Mucosa of rectum (tissue), 2 donors: ENCODE data around the gene CSF3R.
"Not testable (repeated sequence)": the region's sequence is repeated elsewhere in the genome, so short reads cannot be mapped to it uniquely, and the experiment has no call there.

Experiments used
- H3K27ac ChIP-seq, 2 donors: one replicate each; pipeline ENCODE4 v1.7.0; 2013; ENCODE audit warnings: inconsistent platforms in 2 of 2, low read depth in 2 of 2, low read length in 2 of 2
- H3K27me3 ChIP-seq, 2 donors: one replicate each; pipeline ENCODE4 v1.7.0; 2013; ENCODE audit warnings: low read length in 2 of 2; ENCODE audit not compliant: control insufficient read depth in 2 of 2, insufficient read depth in 2 of 2
- H3K36me3 ChIP-seq, 2 donors: one replicate each; pipeline ENCODE4 v1.7.0; 2013; ENCODE audit warnings: low read length in 2 of 2; ENCODE audit not compliant: control insufficient read depth in 2 of 2, insufficient read depth in 2 of 2
- H3K4me1 ChIP-seq, 2 donors: one replicate each; pipeline ENCODE4 v1.7.0; 2013; ENCODE audit warnings: low read length in 2 of 2, mild to moderate bottlenecking in 1 of 2; ENCODE audit not compliant: control insufficient read depth in 2 of 2, insufficient read depth in 2 of 2
- H3K4me3 ChIP-seq, 2 donors: one replicate each; pipeline ENCODE4 v1.7.0; 2013; ENCODE audit warnings: low read length in 2 of 2
- H3K9ac ChIP-seq, 2 donors: one replicate each; pipeline ENCODE4 v1.7.0; 2013; ENCODE audit warnings: low read length in 2 of 2, low read depth in 1 of 2, mild to moderate bottlenecking in 1 of 2
- H3K9me3 ChIP-seq, 2 donors: one replicate each; pipeline ENCODE4 v1.7.0; 2013; ENCODE audit warnings: low read length in 2 of 2; ENCODE audit not compliant: control insufficient read depth in 2 of 2
- donor health status: healthy.
- donor health status: Normal muscosa, but diverticular disease.

The CSF3R gene

DNA sequence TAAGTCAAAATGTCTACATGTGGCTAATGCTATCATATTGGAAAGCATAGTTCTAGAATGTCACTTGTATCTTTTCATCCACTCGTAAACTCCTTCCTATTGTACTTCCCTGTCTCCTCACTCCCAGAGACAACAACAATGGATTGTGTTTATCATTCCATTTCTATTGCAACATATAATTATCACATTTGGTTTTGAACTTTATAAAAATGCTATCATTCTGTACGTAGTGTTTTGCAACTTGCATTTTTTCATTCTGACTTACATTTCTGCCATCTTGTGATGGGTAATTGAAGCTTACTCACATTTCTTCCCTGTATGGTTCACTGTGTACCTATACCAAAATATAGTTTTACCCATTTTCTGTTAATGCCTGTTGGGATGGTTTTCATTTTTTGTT is 14.5 kb upstream of the CSF3R start:
- no peaks in the 10 kb centered on the region for H3K4me1 ChIP-seq

GRCh38 chr1:36494971-36495370 is 12.3 kb upstream of the CSF3R start:
- Histone ChIP-seq H3K4me3 (no peak overlapping the region), H3K9ac (no peak overlapping the region)

More for the DNA sequence above, 14.5 kb upstream of the CSF3R start:
- no peak overlapping the region for H3K9ac ChIP-seq
- no peak overlapping the region for H3K27ac ChIP-seq
- H3K36me3 ChIP-seq, result no peaks in the 10 kb centered on the region
- no peaks in the 10 kb centered on the region for H3K9me3 ChIP-seq
- no peak overlapping the region for H3K4me3 ChIP-seq
- peaks cover 0 to 3% of the 10 kb centered on the region in 2 donors for H3K27me3 ChIP-seq

GRCh38 chr1:36493524-36493923 is 10.8 kb upstream of the CSF3R start:
- Histone ChIP-seq H3K27me3 (peaks cover 0 to 3% of the 10 kb centered on the region in 2 donors), H3K27ac (no peak overlapping the region), H3K4me3 (no peak overlapping the region), H3K36me3 (no peaks in the 10 kb centered on the region), H3K4me1 (no peaks in the 10 kb centered on the region), H3K9me3 (no peaks in the 10 kb centered on the region), H3K9ac (no peak overlapping the region)

More at GRCh38 chr1:36494971-36495370, 12.3 kb upstream of the CSF3R start:
- Histone ChIP-seq H3K4me1 (no peaks in the 10 kb centered on the region), H3K27me3 (peaks cover 0 to 3% of the 10 kb centered on the region in 2 donors), H3K36me3 (no peaks in the 10 kb centered on the region), H3K9me3 (no peaks in the 10 kb centered on the region), H3K27ac (no peak overlapping the region)

DNA sequence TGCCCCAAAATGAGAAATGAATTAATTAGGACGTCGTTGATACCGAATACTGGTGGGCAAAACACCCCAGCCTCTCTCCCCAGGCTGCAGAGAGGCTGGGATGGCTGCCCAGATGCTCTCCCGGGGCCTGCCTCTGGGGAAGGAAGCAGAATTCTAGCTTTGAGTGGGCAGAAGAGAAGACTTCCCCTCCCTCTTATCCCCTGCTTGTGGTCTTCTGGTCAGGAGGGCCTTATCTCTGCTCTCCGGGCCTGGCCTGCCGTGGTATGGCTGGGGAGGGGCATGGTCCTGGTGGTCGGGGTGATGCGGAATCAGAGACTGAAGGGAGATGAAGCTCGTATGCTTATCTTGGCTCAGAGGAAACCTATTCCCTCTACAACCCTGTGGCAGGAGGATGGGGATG is 9.8 kb upstream of the CSF3R start:
- H3K4me1 ChIP-seq, result no peaks in the 10 kb centered on the region
- no peaks in the 10 kb centered on the region for H3K9me3 ChIP-seq
- H3K36me3 ChIP-seq, result no peaks in the 10 kb centered on the region
- no peak overlapping the region for H3K4me3 ChIP-seq
- no peak overlapping the region for H3K27ac ChIP-seq
- H3K9ac ChIP-seq, result no peak overlapping the region
- peaks cover 0 to 3% of the 10 kb centered on the region in 2 donors for H3K27me3 ChIP-seq

- not testable (repeated sequence) for H3K9ac ChIP-seq, H3K9me3 ChIP-seq, H3K27ac ChIP-seq, H3K36me3 ChIP-seq, H3K4me1 ChIP-seq, H3K4me3 ChIP-seq, H3K27me3 ChIP-seq
These were observed 6.7 kb upstream of the CSF3R start for GRCh38 chr1:36489258-36490051.

DNA sequence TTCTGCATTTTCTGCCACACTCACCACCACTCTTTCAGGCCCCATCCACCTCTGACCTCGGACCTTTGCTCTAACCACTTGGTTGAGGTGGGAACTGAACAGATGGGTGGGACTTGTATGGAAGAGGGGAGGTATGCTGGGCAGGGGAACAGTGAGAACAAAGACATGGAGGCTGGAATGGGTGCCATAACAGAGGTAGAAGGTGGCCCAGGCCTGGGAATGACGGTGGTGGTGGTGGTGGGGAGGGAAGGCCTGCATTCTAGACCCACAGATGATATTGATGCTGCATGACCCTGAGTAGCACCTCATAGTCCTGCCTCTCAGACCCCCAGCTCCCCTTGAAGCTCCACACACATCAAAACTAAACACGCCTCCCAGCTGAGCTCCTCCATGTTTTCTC is 5.2 kb upstream of the CSF3R start:
- Histone ChIP-seq H3K27me3 (peaks cover 0 to 3% of the 10 kb centered on the region in 2 donors), H3K4me1 (peaks cover 0 to 3% of the 10 kb centered on the region in 2 donors), H3K9ac (no peak overlapping the region), H3K36me3 (no peaks in the 10 kb centered on the region), H3K27ac (no peak overlapping the region), H3K4me3 (no peak overlapping the region), H3K9me3 (no peaks in the 10 kb centered on the region)

DNA sequence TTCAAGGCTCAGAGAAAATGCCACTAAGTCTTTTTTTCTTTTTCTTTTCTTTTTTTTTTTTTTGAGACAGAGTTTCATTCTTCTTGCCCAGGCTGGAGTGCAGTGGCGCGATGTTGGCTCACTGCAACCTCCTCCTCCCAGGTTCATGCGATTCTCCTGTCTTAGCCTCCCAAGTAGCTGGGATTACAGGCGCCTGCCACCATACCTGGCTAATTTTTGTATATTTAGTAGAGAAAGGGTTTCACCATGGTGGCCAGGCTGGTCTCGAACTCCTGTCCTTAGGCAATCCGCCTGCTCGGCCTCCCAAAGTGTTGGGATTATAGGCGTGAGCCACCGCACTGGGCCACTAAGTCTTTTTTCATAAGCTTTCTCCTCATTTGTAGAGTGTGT is 4.6 kb upstream of the CSF3R start:
- not testable (repeated sequence) for H3K9ac ChIP-seq, H3K36me3 ChIP-seq, H3K9me3 ChIP-seq, H3K27me3 ChIP-seq, H3K4me3 ChIP-seq, H3K4me1 ChIP-seq
- H3K27ac ChIP-seq, result peak overlapping the region in 1 of 2 donors; percentile 65

- no peaks in the 10 kb centered on the region for H3K9me3 ChIP-seq
- H3K27ac ChIP-seq, result peak overlapping the region; percentile 55 to 65
- peaks cover 0 to 3% of the 10 kb centered on the region in 2 donors for H3K4me1 ChIP-seq
- H3K9ac ChIP-seq, result peak overlapping the region in 1 of 2 donors; percentile 14
- H3K4me3 ChIP-seq, result no peak overlapping the region
- peaks cover 0 to 3% of the 10 kb centered on the region in 2 donors for H3K27me3 ChIP-seq
- no peaks in the 10 kb centered on the region for H3K36me3 ChIP-seq
These were observed 4.0 kb upstream of the CSF3R start for GRCh38 chr1:36486439-36487335.

DNA sequence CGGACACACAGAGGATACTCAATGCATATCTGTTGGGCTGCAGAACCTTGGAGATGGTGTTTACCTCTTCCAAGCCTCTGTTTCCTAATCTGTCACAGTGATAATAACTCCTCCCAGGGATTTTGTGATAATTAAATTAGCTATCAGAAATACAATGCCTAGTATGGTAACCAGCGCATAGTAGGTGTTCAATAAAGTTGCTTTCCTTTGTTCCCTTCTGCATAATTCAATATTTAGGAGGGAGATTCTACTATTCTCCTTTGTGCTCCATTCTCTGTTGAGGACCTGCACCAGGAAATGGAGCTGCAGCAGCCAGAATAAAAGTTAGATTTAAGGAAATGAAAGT is 3.4 kb upstream of the CSF3R start:
- no peak overlapping the region for H3K4me3 ChIP-seq
- peaks cover 0 to 3% of the 10 kb centered on the region in 2 donors for H3K4me1 ChIP-seq
- peaks cover 0 to 3% of the 10 kb centered on the region in 2 donors for H3K27me3 ChIP-seq
- H3K27ac ChIP-seq, result no peak overlapping the region
- no peak overlapping the region for H3K9ac ChIP-seq
- no peaks in the 10 kb centered on the region for H3K9me3 ChIP-seq
- no peaks in the 10 kb centered on the region for H3K36me3 ChIP-seq

- H3K4me1 ChIP-seq, result peaks cover 0 to 3% of the 10 kb centered on the region in 2 donors
These were observed 1.4 kb upstream of the CSF3R start for GRCh38 chr1:36484099-36484498.

More at GRCh38 chr1:36484099-36484498, 1.4 kb upstream of the CSF3R start:
- H3K27me3 ChIP-seq, result peaks cover 2 to 3% of the 10 kb centered on the region in 2 donors
- no peaks in the 10 kb centered on the region for H3K36me3 ChIP-seq
- no peaks in the 10 kb centered on the region for H3K9me3 ChIP-seq
- H3K27ac ChIP-seq, result no peak overlapping the region
- no peak overlapping the region for H3K4me3 ChIP-seq
- H3K9ac ChIP-seq, result no peak overlapping the region
